K562 (cell line): Measurements from ENCODE around the gene RBM45. TPM values are rescaled to one million over a fixed set of nuclear protein-coding genes. Genes with fewer than 3 reads are reported as not detected.

Experiments used
- ADNP ChIP-seq: fragments of 200-800 bp; sonication (Bioruptor generic); IDR thresholded peaks from 2 replicates; pipeline ENCODE4 v1.6.1; 2016; ENCODE audit warnings: missing genetic modification characterization, missing compliant biosample characterization
- ARID1B ChIP-seq: fragments of 450-650 bp; IDR thresholded peaks from 2 replicates; pipeline ENCODE4 v1.6.1; 2016; ENCODE audit warnings: antibody characterized with exemption, mild to moderate bottlenecking, inconsistent platforms
- BCLAF1 ChIP-seq, 2 experiments: fragments of 450-650 bp in 1 of 2; IDR thresholded peaks; 2 replicates each; pipeline ENCODE4 v1.6.1; 2011 to 2017; ENCODE audit warnings: low read depth in 2 of 2, antibody characterized with exemption in 1 of 2, borderline replicate concordance in 1 of 2, low read length in 1 of 2, mild to moderate bottlenecking in 1 of 2, mixed read lengths in 1 of 2; ENCODE audit not compliant: control insufficient read depth in 1 of 2
- BMI1 ChIP-seq: fragments of 150-350 bp; IDR thresholded peaks from 2 replicates; pipeline ENCODE4 v1.6.1; 2014; ENCODE audit warnings: low read length
- BRCA1 ChIP-seq, 2 experiments: fragments of 450-650 bp in 1 of 2; sonication (generic) in 1 of 2; formaldehyde crosslinking in 1 of 2; IDR thresholded peaks; 2 replicates each; pipeline versions ENCODE4 v1.5.0 to v1.6.1; 2017 to 2020; ENCODE audit warnings: mild to moderate bottlenecking in 1 of 2, missing genetic modification reagents in 1 of 2
- CBFA2T3 ChIP-seq: fragments of 450-650 bp; IDR thresholded peaks from 2 replicates; pipeline ENCODE4 v1.6.1; 2017
- CLOCK ChIP-seq: fragments of 250-450 bp; sonication (Bioruptor Pico); IDR thresholded peaks from 2 replicates; pipeline ENCODE4 v1.4.0; 2020; ENCODE audit warnings: mild to moderate bottlenecking, moderate library complexity, borderline replicate concordance
- GTF2E2 ChIP-seq: fragments of 200-800 bp; sonication (Bioruptor generic); IDR thresholded peaks from 2 replicates; pipeline ENCODE4 v1.6.1; 2016; ENCODE audit warnings: missing genetic modification characterization, missing compliant biosample characterization
- GTF2F1 ChIP-seq: IDR thresholded peaks from 2 replicates; pipeline ENCODE4 v1.6.1; 2011; ENCODE audit warnings: low read depth, low read length, improper control_type of control experiment
- JUN ChIP-seq, 2 experiments: sonication (generic) in 1 of 2; formaldehyde crosslinking in 1 of 2; IDR thresholded peaks; 2 replicates each; pipeline versions ENCODE4 v1.6.1 to v1.8.0; 2012 to 2022; ENCODE audit warnings: borderline replicate concordance in 2 of 2, mild to moderate bottlenecking in 2 of 2, improper control_type of control experiment in 1 of 2, low read depth in 1 of 2, low read length in 1 of 2, missing genetic modification reagents in 1 of 2
- PBX2 ChIP-seq, 2 experiments: IDR thresholded peaks in 1 of 2; conservative IDR thresholded peaks in 1 of 2; 2 replicates each; pipeline ENCODE4 v1.6.1; 2016; ENCODE audit warnings: low read depth in 2 of 2, mild to moderate bottlenecking in 1 of 2, missing compliant biosample characterization in 1 of 2, missing genetic modification characterization in 1 of 2, moderate library complexity in 1 of 2
- RFX5 ChIP-seq: IDR thresholded peaks from 2 replicates; pipeline ENCODE4 v1.6.1; 2011; ENCODE audit warnings: low read depth, mild to moderate bottlenecking, improper control_type of control experiment, low read length
- SIX5 ChIP-seq, 2 experiments: IDR thresholded peaks; 2 replicates each; pipeline ENCODE4 v1.6.1; 2011; ENCODE audit warnings: low read length in 2 of 2, borderline replicate concordance in 1 of 2, low read depth in 1 of 2, mild to moderate bottlenecking in 1 of 2, moderate library complexity in 1 of 2; ENCODE audit not compliant: insufficient read depth in 1 of 2
- TEAD2 ChIP-seq: fragments of 450-650 bp; IDR thresholded peaks from 2 replicates; pipeline ENCODE4 v1.6.1; 2016; ENCODE audit warnings: missing genetic modification characterization, control low read depth, missing compliant biosample characterization
- XRCC5 ChIP-seq: fragments of 200-400 bp; formaldehyde crosslinking; IDR thresholded peaks from 2 replicates; pipeline ENCODE4 v1.6.1; 2017; ENCODE audit warnings: low read depth, mild to moderate bottlenecking, low read length
- ZNF639 ChIP-seq, 2 experiments: fragments of 200-800 bp in 1 of 2; sonication (Bioruptor generic) in 1 of 2; sonication (generic) in 1 of 2; formaldehyde crosslinking in 1 of 2; IDR thresholded peaks in 1 of 2; conservative IDR thresholded peaks in 1 of 2; 2 replicates each; pipeline versions ENCODE4 v1.5.0 to v1.6.1; 2016 to 2020; ENCODE audit warnings: missing compliant biosample characterization in 1 of 2, missing genetic modification characterization in 1 of 2, missing genetic modification reagents in 1 of 2
- polyA plus RNA-seq, 8 experiments: library from polyadenylated mRNA; depleted of rRNA in 4 of 8; stranded (reverse) in 5 of 8; unstranded in 3 of 8; fragments of >200 nt; fragmentation: Nextera tagmentation in 2 of 8; fragmentation: Illumina TruSeq in 1 of 8; extraction: Ambion mirVana in 2 of 8; extraction: Trizol in 1 of 8; gene quantifications; 2 replicates each; pipeline versions ENCODE4 v1.2.1 to v1.2.3, GENCODE V29; 2011 to 2014; ENCODE audit warnings: inconsistent platforms in 1 of 8, missing spikeins in 1 of 8
- total RNA-seq, 7 experiments: library from RNA; depleted of rRNA in 6 of 7; stranded (reverse); fragments of >200 nt in 6 of 7; fragmentation: Illumina TruSeq in 2 of 7; extraction: Trizol in 2 of 7; gene quantifications; 2 replicates each; pipeline versions ENCODE4 v1.2.1 to v1.2.3, GENCODE V29; 2011 to 2021; ENCODE audit warnings: low replicate concordance in 1 of 7

Gene RBM45
- total and polyA plus RNA-seq, 9 of the 15 experiments (the other 6 are each of a cell fraction or from before 2014, with no cell fraction given) = 6.7 to 22.0 (median 15.0) TPM

- TF ChIP-seq GTF2E2 (tag) (no peak), ZNF639 (CRISPR knock-in tag; conservative IDR thresholded peaks at IDR 0.05 in 1 of 2, IDR thresholded peaks at IDR 0.05 in 1 of 2) (0 out of 4 replicates have a peak, but pooled peaks of 1 of the 2 experiments have one; percentile 26), ADNP (0 out of 2 replicates have a peak, but pooled peaks have one; percentile 2), JUN (IDR thresholded peaks at IDR 0.05; ENCODE audit: borderline replicate concordance, low read depth, low read length) (peak; percentile 87; the same call in 1 of the 2 replicates), JUN (CRISPR knock-in tag; IDR thresholded peaks at IDR 0.05; ENCODE audit: borderline replicate concordance) (no peak), GTF2F1 (no peak), ARID1B (0 out of 2 replicates have a peak, but pooled peaks have one; percentile 4), XRCC5 (no peak), BCLAF1 (IDR thresholded peaks at IDR 0.05; ENCODE audit: borderline replicate concordance in 1 of 2, control insufficient read depth in 1 of 2, low read depth in 2 of 2, low read length in 1 of 2) (no peak), BMI1 (no peak), SIX5 (IDR thresholded peaks at IDR 0.05; ENCODE audit: borderline replicate concordance in 1 of 2, insufficient read depth in 1 of 2, low read depth in 1 of 2, low read length in 2 of 2) (peak in 1 of 2 experiments; percentile 18; a peak in 1 of 4 replicates), RFX5 (no peak), TEAD2 (tag) (peak; percentile 35; the same call in 1 of the 2 replicates), PBX2 (CRISPR knock-in tag; IDR thresholded peaks at IDR 0.05; ENCODE audit: low read depth) (no peak), PBX2 (tag; conservative IDR thresholded peaks at IDR 0.05; ENCODE audit: low read depth) (peak; percentile 36; the same call in 1 of the 2 replicates), CLOCK (no peak), CBFA2T3 (no peak), BRCA1 (IDR thresholded peaks at IDR 0.05) (no peak), BRCA1 (CRISPR knock-in tag; IDR thresholded peaks at IDR 0.05) (no peak)
These were observed 37.3 kb upstream of the RBM45 start (continued) for GRCh38 chr2:178075006-178075326.
